Erythroblast (primary cell): ENCODE data around the gene DOCK1.

Experiments
- GATA1 ChIP-seq: IDR thresholded peaks from 2 replicates; pipeline ENCODE4 v1.6.1; 2011; ENCODE audit warnings: low read depth, mild to moderate bottlenecking, control low read depth, low read length, moderate library complexity
- POLR2A ChIP-seq: IDR thresholded peaks from 2 replicates; pipeline ENCODE4 v1.6.1; 2011; ENCODE audit warnings: mild to moderate bottlenecking, low read length

- TF ChIP-seq POLR2A, result no peak
- no peak for TF ChIP-seq GATA1
These were observed 565.7 kb downstream of the DOCK1 start for GRCh38 chr10:127470911-127471310.
